ENCODE measurements around the gene MALAT1.
"Not testable (repeated sequence)": the region's sequence is repeated elsewhere in the genome, so short reads cannot be mapped to it uniquely, and the experiment has no call there.

Gene MALAT1

GRCh38 chr11:65523631-65523968, 24.8 kb downstream of the MALAT1 start:
- not testable (repeated sequence) for DNase-seq (ENCODE audit: low read depth); H3K4me3 ChIP-seq (ENCODE audit: low read depth, low read length)

- DNase-seq (ENCODE audit: low read depth), result no peak
- H3K4me3 ChIP-seq (ENCODE audit: low read depth, low read length), result no peak overlapping the region
- TF ChIP-seq CTCF (IDR thresholded peaks at IDR 0.05; ENCODE audit: control insufficient read depth, extremely low read depth, insufficient read depth), result no peak
These were observed 25.3 kb downstream of the MALAT1 start for GRCh38 chr11:65524014-65524740.

- H3K4me3 ChIP-seq (ENCODE audit: low read depth, low read length), result peak within 1 kb of the TSS; percentile 94
- DNase-seq (ENCODE audit: low read depth), result no peak
- TF ChIP-seq CTCF (IDR thresholded peaks at IDR 0.05; ENCODE audit: control insufficient read depth, extremely low read depth, insufficient read depth), result no peak
These were observed 26.1 kb downstream of the MALAT1 start, which contains the start of gene SCYL1 for GRCh38 chr11:65524741-65525545. SCYL1 (plus strand) TSS chr11:65525083; CDS start chr11:65525154, 71 bp downstream.

GRCh38 chr11:65525546-65526480, 27.0 kb downstream of the MALAT1 start:
- DNase-seq (ENCODE audit: low read depth), result no peak
- peak overlapping the region; percentile 94 for H3K4me3 ChIP-seq (ENCODE audit: low read depth, low read length)
- TF ChIP-seq CTCF (IDR thresholded peaks at IDR 0.05; ENCODE audit: control insufficient read depth, extremely low read depth, insufficient read depth), result no peak

GRCh38 chr11:65526744-65527143, 27.9 kb downstream of the MALAT1 start:
- no peak for TF ChIP-seq CTCF (IDR thresholded peaks at IDR 0.05; ENCODE audit: control insufficient read depth, extremely low read depth, insufficient read depth)
- no peak for DNase-seq (ENCODE audit: low read depth)
- H3K4me3 ChIP-seq (ENCODE audit: low read depth, low read length), result no peak overlapping the region

GRCh38 chr11:65528819-65529350, 30.0 kb downstream of the MALAT1 start:
- no peak for DNase-seq (ENCODE audit: low read depth)
- no peak overlapping the region for H3K4me3 ChIP-seq (ENCODE audit: low read depth, low read length)
- no peak for TF ChIP-seq CTCF (IDR thresholded peaks at IDR 0.05; ENCODE audit: control insufficient read depth, extremely low read depth, insufficient read depth)

All from LNCaP clone FGC (cell line).